Regular cardiac myocyte (primary cell): Measurements from ENCODE around the gene ZNF141. TPM values are rescaled to one million over a fixed set of nuclear protein-coding genes. Genes with fewer than 3 reads are reported as not detected.

Experiments used
- total RNA-seq: library from RNA; depleted of rRNA; stranded (reverse); fragments of >200 nt; gene quantifications from 2 replicates; pipeline ENCODE4 v1.2.3, GENCODE V29; 2014

The ZNF141 gene
- total RNA-seq = 8.2 and 12.1 TPM in 2 replicates

GRCh38 chr4:337143-337931 is at the start of gene ZNF141:
Gene ZNF141 (plus strand): TSS chr4:337814. CDS start chr4:337984, 170 bp downstream.

DNA sequence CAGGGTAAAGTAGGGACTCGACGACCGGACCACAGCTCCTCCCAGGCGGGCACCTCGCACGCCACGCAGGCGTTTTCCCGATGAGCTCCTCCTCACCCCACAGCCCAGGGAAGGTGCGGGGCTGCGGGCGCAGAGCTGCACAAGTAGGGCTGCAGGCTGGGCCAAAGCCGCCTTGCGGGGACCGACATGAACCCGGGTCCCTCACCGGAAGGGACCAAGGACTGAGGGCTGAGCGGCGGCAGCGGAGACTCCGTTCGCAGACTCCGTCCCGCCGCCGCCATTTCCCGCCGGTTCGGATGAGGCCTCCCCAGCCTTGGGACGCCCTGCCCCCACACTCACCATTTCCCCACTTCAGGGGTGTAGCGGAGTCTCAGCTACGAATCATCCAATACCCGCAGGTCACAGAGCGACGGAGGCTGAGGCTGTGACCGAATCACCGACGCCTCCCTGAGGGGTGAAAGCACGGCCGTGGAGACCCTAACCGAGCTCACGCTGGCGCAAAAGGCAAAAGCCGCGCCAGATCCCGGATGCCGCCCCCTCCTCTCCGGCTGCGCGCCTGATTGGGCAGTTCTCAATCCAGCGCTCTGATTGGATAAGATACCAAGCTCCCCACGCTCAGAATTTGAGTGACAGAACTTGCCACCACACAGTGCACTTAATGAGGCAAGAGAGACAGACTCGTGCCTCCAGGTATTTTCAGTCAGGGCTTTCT is 32.5 kb upstream of the ZNF141 start, which contains the start of gene ZNF732:
ZNF732 (minus strand) TSS at position 506 of the 712 bp plus-strand sequence; CDS start at position 342, 164 bp downstream.

Other genes with a start within 250 kb of the ZNF141 start
- 4.5 and 6.9 TPM in 2 replicates for gene ZNF718, start 213.3 kb upstream of the ZNF141 start, total RNA-seq
- gene ZNF732, start 32.3 kb upstream of the ZNF141 start, total RNA-seq = 0.28 and 1.2 TPM in 2 replicates
- 24.3 and 29.3 TPM in 2 replicates for gene ZNF721, start 161.3 kb downstream of the ZNF141 start, total RNA-seq
- gene PIGG, start 161.4 kb downstream of the ZNF141 start, total RNA-seq = 38.3 and 48.1 TPM in 2 replicates
- not detected in 2 replicates for gene TMEM271, start 238.5 kb downstream of the ZNF141 start, total RNA-seq